ENCODE results near the gene RAB18. TPM values are rescaled to one million over a fixed set of nuclear protein-coding genes. Genes with fewer than 3 reads are reported as not detected.
"Not testable (repeated sequence)": the region's sequence is repeated elsewhere in the genome, so short reads cannot be mapped to it uniquely, and the experiment has no call there.

RAB18 gene
- total RNA-seq, 1 donor: 47.8 TPM

DNA sequence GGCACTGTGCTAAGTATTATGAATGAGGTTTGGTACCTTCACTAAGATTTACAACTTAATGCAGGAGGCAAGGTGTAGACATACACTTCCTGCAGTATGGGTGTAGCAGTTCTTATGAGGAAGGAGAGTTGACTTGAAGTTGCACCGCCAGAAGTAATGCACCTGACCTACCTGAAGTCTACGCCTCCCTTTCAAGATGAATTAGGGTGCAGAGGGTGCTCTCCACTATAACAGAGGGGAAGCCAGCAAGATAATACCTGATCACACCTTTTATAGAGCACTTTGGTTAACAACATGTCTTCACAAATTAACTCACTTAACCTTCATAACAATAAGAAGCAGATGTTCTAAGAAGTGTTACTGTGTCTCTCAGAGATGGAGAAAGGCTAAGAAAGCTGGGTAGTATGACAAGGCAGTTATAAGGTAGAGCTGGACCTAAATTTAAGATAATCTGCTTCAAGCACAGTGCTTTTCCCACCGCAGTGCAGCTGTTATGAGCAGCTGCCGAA lies 552 bp upstream of the RAB18 start:
- no peaks in the 10 kb centered on the region for H3K36me3 ChIP-seq (ENCODE audit: insufficient read depth, low read length)
- H3K4me3 ChIP-seq (ENCODE audit: insufficient read depth, low read length): peak overlapping the region; percentile 86
- H3K4me2 ChIP-seq (ENCODE audit: insufficient read depth, low read length): peak overlapping the region; percentile 89
- H3K79me2 ChIP-seq (ENCODE audit: insufficient read depth, low read length): peaks cover 44% of the 10 kb centered on the region
- no peaks in the 10 kb centered on the region for H3K9me3 ChIP-seq (ENCODE audit: low read depth, low read length)
- H3K27ac ChIP-seq (ENCODE audit: low read depth, low read length): no peak overlapping the region
- H4K20me1 ChIP-seq (ENCODE audit: insufficient read depth, low read length): peaks cover 29% of the 10 kb centered on the region
- H3K4me1 ChIP-seq (ENCODE audit: insufficient read depth, low read length): peaks cover 8% of the 10 kb centered on the region
- no peak for DNase-seq (ENCODE audit: insufficient read length, low spot score, missing footprints)
- TF ChIP-seq, protein P1, sequence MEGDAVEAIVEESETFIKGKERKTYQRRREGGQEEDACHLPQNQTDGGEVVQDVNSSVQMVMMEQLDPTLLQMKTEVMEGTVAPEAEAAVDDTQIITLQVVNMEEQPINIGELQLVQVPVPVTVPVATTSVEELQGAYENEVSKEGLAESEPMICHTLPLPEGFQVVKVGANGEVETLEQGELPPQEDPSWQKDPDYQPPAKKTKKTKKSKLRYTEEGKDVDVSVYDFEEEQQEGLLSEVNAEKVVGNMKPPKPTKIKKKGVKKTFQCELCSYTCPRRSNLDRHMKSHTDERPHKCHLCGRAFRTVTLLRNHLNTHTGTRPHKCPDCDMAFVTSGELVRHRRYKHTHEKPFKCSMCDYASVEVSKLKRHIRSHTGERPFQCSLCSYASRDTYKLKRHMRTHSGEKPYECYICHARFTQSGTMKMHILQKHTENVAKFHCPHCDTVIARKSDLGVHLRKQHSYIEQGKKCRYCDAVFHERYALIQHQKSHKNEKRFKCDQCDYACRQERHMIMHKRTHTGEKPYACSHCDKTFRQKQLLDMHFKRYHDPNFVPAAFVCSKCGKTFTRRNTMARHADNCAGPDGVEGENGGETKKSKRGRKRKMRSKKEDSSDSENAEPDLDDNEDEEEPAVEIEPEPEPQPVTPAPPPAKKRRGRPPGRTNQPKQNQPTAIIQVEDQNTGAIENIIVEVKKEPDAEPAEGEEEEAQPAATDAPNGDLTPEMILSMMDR (IDR thresholded peaks at IDR 0.05; ENCODE audit: extremely low read depth, low read depth, low read length): no peak
- peak overlapping the region; percentile 89 for H2AFZ ChIP-seq (ENCODE audit: low read length)
- peaks cover 7% of the 10 kb centered on the region for H3K27me3 ChIP-seq (ENCODE audit: insufficient read depth, low read length)

DNA sequence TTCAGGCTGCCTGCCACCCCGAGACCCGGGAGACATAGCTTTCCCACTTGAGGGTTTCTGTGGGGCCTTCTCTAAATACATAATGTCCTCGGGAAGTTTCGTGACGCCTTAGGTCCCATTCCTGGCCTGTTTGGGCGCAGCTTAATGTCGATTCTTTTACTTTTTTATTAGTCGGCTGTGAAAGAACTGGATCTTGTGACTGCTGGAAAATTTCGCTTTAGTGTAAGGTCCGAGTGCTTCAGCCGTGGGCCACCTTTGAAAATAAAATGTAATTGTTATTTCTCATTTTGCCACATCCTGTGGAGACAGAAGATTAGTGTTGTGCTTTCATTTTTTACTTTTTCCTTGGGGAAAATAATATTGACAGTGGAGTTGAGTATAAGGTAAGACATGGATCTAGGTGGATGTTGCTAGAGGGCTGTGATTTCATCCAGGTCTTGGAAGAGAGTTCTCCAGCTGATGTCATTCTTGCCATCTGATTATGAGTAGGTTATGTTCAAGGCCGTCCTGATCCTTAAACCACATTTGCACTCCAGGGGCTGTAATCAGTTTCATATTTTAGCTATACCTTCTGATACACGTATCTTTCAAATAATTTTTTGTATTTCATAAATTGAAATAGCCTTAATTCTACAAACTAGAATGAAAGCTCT lies 830 bp downstream of the RAB18 start:
- H3K4me1 ChIP-seq (ENCODE audit: insufficient read depth, low read length): peaks cover 8% of the 10 kb centered on the region
- peaks cover 4% of the 10 kb centered on the region for H3K36me3 ChIP-seq (ENCODE audit: insufficient read depth, low read length)
- peak overlapping the region; percentile 95 for H2AFZ ChIP-seq (ENCODE audit: low read length)
- H3K27me3 ChIP-seq (ENCODE audit: insufficient read depth, low read length): peaks cover 7% of the 10 kb centered on the region
- H3K27ac ChIP-seq (ENCODE audit: low read depth, low read length): peak overlapping the region; percentile 94
- peak overlapping the region; percentile 86 for H3K4me3 ChIP-seq (ENCODE audit: insufficient read depth, low read length)
- peaks cover 58% of the 10 kb centered on the region for H3K79me2 ChIP-seq (ENCODE audit: insufficient read depth, low read length)
- H3K4me2 ChIP-seq (ENCODE audit: insufficient read depth, low read length): peak overlapping the region; percentile 89
- TF ChIP-seq, protein P1 (IDR thresholded peaks at IDR 0.05; ENCODE audit: extremely low read depth, low read depth, low read length): no peak
- H3K9me3 ChIP-seq (ENCODE audit: low read depth, low read length): no peaks in the 10 kb centered on the region
- H4K20me1 ChIP-seq (ENCODE audit: insufficient read depth, low read length): peaks cover 39% of the 10 kb centered on the region
- DNase-seq (ENCODE audit: insufficient read length, low spot score, missing footprints): peak; percentile 34

DNA sequence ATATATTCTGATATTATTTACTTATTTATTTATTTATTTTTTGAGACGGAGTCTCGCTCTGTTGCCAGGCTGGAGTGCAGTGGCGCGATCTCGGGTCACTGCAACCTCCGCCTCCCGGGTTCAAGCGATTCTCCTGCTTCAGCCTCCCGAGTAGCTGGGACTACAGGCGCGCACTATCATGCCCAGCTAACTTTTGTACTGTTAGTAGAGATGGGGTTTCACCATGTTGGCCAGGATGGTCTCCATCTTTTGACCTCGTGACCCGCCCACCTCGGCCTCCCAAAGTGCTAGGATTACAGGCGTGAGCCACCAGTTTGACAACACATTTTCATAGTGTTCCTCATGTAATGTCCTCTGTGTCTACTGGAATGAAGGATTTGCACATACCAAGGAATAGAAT lies 1.4 kb downstream of the RAB18 start:
- peaks cover 39% of the 10 kb centered on the region for H4K20me1 ChIP-seq (ENCODE audit: insufficient read depth, low read length)

DNA sequence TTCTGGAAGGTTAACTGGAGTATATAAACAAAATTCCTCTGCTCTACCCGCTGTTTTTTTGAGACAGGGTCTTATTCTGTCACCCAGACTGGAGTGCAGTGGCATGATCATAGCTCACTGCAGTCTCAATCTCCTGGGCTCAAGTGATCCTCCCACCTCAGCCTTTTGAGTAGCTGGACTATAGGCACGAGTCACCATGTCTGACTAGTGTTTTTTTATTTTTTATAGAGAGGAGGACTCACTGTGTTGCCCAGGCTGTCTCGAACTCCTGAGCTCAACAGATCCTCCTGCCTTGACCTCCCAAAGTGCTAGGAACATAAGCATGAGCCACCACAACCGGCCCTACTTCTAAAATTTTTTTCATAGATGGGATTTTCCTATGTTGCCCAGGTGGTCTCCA lies 2.2 kb downstream of the RAB18 start:
- peaks cover 11% of the 10 kb centered on the region for H3K36me3 ChIP-seq (ENCODE audit: insufficient read depth, low read length)
- H3K4me3 ChIP-seq (ENCODE audit: insufficient read depth, low read length): no peak overlapping the region
- no peak for DNase-seq (ENCODE audit: insufficient read length, low spot score, missing footprints)

More for the DNA sequence above, 1.4 kb downstream of the RAB18 start:
- not testable (repeated sequence) for H3K27me3 ChIP-seq (ENCODE audit: insufficient read depth, low read length); DNase-seq (ENCODE audit: insufficient read length, low spot score, missing footprints); H3K9me3 ChIP-seq (ENCODE audit: low read depth, low read length); H3K36me3 ChIP-seq (ENCODE audit: insufficient read depth, low read length); H3K4me1 ChIP-seq (ENCODE audit: insufficient read depth, low read length); H2AFZ ChIP-seq (ENCODE audit: low read length)
- Histone ChIP-seq H3K4me3 (ENCODE audit: insufficient read depth, low read length) (peak overlapping the region; percentile 86), H3K27ac (ENCODE audit: low read depth, low read length) (peak overlapping the region; percentile 94), H3K4me2 (ENCODE audit: insufficient read depth, low read length) (peak overlapping the region; percentile 89), H3K79me2 (ENCODE audit: insufficient read depth, low read length) (peaks cover 64% of the 10 kb centered on the region)

More for the DNA sequence above, 2.2 kb downstream of the RAB18 start:
- H2AFZ ChIP-seq (ENCODE audit: low read length): no peak overlapping the region
- H4K20me1 ChIP-seq (ENCODE audit: insufficient read depth, low read length): peaks cover 39% of the 10 kb centered on the region
- H3K27ac ChIP-seq (ENCODE audit: low read depth, low read length): no peak overlapping the region
- peak overlapping the region; percentile 89 for H3K4me2 ChIP-seq (ENCODE audit: insufficient read depth, low read length)
- peaks cover 1% of the 10 kb centered on the region for H3K27me3 ChIP-seq (ENCODE audit: insufficient read depth, low read length)
- H3K4me1 ChIP-seq (ENCODE audit: insufficient read depth, low read length): peaks cover 8% of the 10 kb centered on the region
- TF ChIP-seq, protein P1 (IDR thresholded peaks at IDR 0.05; ENCODE audit: extremely low read depth, low read depth, low read length): no peak
- H3K79me2 ChIP-seq (ENCODE audit: insufficient read depth, low read length): peaks cover 71% of the 10 kb centered on the region
- H3K9me3 ChIP-seq (ENCODE audit: low read depth, low read length): no peaks in the 10 kb centered on the region
